ENCODE results near the gene SUPV3L1. TPM values are rescaled to one million over a fixed set of nuclear protein-coding genes. Genes with fewer than 3 reads are reported as not detected.
"Not testable (repeated sequence)": the region's sequence is repeated elsewhere in the genome, so short reads cannot be mapped to it uniquely, and the experiment has no call there.

SUPV3L1 gene
- total RNA-seq, 3 donors from 2014 or later: 23.7 to 33.5 (median 27.5) TPM

DNA sequence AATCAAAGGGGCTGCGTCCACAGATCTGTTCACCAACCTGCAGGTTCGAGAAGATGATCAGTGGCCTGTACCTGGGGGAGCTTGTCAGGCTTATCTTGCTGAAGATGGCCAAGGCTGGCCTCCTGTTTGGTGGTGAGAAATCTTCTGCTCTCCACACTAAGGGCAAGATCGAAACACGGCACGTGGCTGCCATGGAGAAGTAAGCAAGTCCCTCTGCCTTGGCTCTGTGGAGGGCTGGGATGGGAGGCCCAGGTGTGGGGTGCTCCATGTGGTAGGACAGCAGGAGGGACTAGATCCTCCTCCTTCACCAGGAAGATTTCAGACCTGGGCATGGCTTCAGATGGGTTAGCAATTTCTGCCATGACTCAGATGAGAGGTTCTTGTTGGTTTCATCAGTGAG lies 66.0 kb downstream of the SUPV3L1 start:
- TF ChIP-seq, protein P1, sequence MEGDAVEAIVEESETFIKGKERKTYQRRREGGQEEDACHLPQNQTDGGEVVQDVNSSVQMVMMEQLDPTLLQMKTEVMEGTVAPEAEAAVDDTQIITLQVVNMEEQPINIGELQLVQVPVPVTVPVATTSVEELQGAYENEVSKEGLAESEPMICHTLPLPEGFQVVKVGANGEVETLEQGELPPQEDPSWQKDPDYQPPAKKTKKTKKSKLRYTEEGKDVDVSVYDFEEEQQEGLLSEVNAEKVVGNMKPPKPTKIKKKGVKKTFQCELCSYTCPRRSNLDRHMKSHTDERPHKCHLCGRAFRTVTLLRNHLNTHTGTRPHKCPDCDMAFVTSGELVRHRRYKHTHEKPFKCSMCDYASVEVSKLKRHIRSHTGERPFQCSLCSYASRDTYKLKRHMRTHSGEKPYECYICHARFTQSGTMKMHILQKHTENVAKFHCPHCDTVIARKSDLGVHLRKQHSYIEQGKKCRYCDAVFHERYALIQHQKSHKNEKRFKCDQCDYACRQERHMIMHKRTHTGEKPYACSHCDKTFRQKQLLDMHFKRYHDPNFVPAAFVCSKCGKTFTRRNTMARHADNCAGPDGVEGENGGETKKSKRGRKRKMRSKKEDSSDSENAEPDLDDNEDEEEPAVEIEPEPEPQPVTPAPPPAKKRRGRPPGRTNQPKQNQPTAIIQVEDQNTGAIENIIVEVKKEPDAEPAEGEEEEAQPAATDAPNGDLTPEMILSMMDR (IDR thresholded peaks at IDR 0.05): no peak
- no peaks in the 10 kb centered on the region for H3K4me1 ChIP-seq (ENCODE audit: low read depth)
- H3K9me3 ChIP-seq: no peaks in the 10 kb centered on the region
- intact Hi-C loops (cut with DNase I, micrococcal nuclease): loop anchor here in 1 of 2 donors (10.0 kb wide), 1 partner anchor 269 kb away; no protein-coding TSS in a partner anchor
- ATAC-seq (no peak), DNase-seq (no peak)
- no peak overlapping the region for H3K4me3 ChIP-seq
- H3K36me3 ChIP-seq (ENCODE audit: low read depth): no peaks in the 10 kb centered on the region

DNA sequence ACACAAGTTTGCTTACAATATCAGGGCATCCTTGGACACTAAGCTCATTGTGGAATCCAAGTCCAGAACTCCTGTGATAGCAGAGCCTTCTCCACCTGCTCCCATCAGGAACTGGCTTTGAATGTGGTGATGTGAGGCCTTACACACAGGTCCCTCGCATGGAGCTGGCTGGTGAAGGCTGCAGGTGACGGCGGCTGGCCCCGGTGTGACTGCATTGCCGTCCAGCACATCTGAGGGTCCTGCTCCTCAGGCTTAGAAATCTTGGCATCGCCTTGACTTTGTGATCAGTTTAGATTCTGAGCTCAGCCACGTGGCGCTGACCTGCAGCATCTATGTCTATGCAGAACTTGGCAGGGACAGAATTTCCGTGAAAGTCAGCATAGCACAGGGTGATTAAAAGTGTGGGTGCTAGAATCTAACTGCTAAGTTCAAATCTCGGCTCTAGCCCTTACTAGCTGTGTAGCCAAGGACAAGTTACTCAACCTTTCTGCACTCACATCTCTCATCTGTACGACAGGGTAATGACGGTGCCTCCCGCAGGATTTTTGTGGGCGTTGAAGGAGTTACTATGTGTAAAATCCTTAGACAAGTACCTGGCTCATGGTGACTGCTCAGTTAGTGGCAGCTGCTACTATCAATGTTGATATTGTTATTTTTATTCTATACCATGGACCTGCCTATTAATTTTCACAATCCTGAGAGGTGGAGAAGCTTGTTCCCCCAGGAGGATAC lies 66.7 kb downstream of the SUPV3L1 start:
- H3K36me3 ChIP-seq (ENCODE audit: low read depth): no peaks in the 10 kb centered on the region
- intact Hi-C loops (cut with DNase I, micrococcal nuclease): loop anchor here in 1 of 2 donors (10.0 kb wide), 1 partner anchor 268 kb away; no protein-coding TSS in a partner anchor
- ATAC-seq (no peak), DNase-seq (no peak)
- no peaks in the 10 kb centered on the region for H3K4me1 ChIP-seq (ENCODE audit: low read depth)
- H3K4me3 ChIP-seq: no peak overlapping the region
- H3K9me3 ChIP-seq: no peaks in the 10 kb centered on the region
- TF ChIP-seq, protein P1 (IDR thresholded peaks at IDR 0.05): no peak

DNA sequence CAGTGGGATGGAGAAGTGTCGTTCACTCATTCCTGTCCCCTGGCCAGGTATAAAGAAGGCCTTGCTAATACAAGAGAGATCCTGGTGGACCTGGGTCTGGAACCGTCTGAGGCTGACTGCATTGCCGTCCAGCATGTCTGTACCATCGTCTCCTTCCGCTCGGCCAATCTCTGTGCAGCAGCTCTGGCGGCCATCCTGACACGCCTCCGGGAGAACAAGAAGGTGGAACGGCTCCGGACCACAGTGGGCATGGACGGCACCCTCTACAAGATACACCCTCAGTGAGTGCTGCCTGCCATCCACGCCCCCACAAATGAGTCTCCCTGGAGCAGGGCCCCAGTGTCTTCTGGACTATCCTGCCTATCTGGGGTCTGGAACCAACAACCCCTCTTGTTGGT lies 67.3 kb downstream of the SUPV3L1 start:
- no peak for DNase-seq
- H3K9me3 ChIP-seq: no peaks in the 10 kb centered on the region
- no peaks in the 10 kb centered on the region for H3K4me1 ChIP-seq (ENCODE audit: low read depth)
- no peak for ATAC-seq
- TF ChIP-seq, protein P1 (IDR thresholded peaks at IDR 0.05): no peak
- no peak overlapping the region for H3K4me3 ChIP-seq
- intact Hi-C loops (cut with DNase I, micrococcal nuclease): loop anchor here in 1 of 2 donors (10.0 kb wide), 1 partner anchor 267 kb away; no protein-coding TSS in a partner anchor
- no peaks in the 10 kb centered on the region for H3K36me3 ChIP-seq (ENCODE audit: low read depth)

DNA sequence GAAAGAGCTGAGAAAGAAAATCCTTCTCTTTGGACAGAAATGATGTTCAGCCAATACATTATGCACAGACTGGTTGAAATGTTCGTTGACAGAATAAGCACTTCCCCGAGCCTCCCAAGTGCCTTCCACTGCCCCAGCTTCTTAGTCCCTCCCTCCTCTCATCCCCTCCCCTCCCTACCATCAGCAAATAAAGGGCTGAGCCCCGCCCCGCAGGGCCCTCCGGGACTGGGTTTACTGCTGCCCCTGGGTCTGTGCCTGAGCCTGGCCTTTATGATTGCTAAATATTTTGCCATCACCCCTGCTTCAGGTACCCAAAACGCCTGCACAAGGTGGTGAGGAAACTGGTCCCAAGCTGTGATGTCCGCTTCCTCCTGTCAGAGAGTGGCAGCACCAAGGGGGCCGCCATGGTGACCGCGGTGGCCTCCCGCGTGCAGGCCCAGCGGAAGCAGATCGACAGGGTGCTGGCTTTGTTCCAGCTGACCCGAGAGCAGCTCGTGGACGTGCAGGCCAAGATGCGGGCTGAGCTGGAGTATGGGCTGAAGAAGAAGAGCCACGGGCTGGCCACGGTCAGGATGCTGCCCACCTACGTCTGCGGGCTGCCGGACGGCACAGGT lies 68.2 kb downstream of the SUPV3L1 start:
- intact Hi-C loops (cut with DNase I, micrococcal nuclease): loop anchor here in 1 of 2 donors (10.0 kb wide), 1 partner anchor 267 kb away; no protein-coding TSS in a partner anchor
- TF ChIP-seq, protein P1 (IDR thresholded peaks at IDR 0.05): no peak
- no peak for DNase-seq
- Histone ChIP-seq H3K4me3 (no peak overlapping the region), H3K9me3 (no peaks in the 10 kb centered on the region), H3K4me1 (ENCODE audit: low read depth) (no peaks in the 10 kb centered on the region), H3K36me3 (ENCODE audit: low read depth) (no peaks in the 10 kb centered on the region)
- no peak for ATAC-seq

DNA sequence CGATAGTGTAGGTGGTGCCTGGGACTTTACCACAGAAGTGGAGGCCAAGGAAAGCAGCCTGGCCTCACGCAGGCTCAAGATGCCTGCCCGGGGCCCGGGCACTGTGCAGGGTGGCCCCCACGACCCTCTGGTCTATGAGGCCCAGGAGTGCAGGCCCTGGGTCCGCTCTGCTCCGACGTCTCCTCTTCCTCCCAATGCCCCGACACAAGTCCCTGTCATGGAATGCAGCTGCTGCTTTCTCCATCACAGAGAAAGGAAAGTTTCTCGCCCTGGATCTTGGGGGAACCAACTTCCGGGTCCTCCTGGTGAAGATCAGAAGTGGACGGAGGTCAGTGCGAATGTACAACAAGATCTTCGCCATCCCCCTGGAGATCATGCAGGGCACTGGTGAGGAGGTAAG lies 70.0 kb downstream of the SUPV3L1 start:
- no peaks in the 10 kb centered on the region for H3K36me3 ChIP-seq (ENCODE audit: low read depth)
- ATAC-seq (no peak), DNase-seq (no peak)
- H3K9me3 ChIP-seq: no peaks in the 10 kb centered on the region
- H3K4me1 ChIP-seq (ENCODE audit: low read depth): no peaks in the 10 kb centered on the region
- intact Hi-C loops (cut with DNase I, micrococcal nuclease): no loop called here
- TF ChIP-seq, protein P1 (IDR thresholded peaks at IDR 0.05): no peak
- H3K4me3 ChIP-seq: no peak overlapping the region

DNA sequence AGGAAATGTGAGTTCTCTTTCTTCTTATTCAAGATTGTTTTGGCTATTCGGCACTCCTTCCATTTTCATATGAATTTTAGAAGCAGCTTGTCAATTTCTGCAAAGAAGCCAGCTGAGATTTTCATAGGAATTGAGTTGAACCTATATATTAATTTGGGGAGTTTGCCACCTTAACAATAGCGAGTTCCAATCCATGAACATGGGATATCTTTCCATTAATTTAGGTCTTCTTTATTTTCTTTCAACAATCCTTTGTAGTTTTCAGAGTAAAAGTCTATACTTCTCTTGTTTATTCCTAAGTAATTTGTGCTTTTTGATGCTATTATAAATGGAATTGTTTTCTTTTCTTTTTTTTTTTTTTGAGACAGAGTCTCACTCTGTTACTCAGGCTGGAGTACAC lies 71.4 kb downstream of the SUPV3L1 start:
- DNase-seq; H3K4me3 ChIP-seq; ATAC-seq; H3K4me1 ChIP-seq (ENCODE audit: low read depth); H3K36me3 ChIP-seq (ENCODE audit: low read depth); intact Hi-C loops (cut with DNase I, micrococcal nuclease); H3K9me3 ChIP-seq: not testable (repeated sequence)
